Central memory CD8-positive, alpha-beta T cell (primary cell): ENCODE results near the gene NPHP1.
"Not testable (repeated sequence)": the region's sequence is repeated elsewhere in the genome, so short reads cannot be mapped to it uniquely, and the experiment has no call there.

ENCODE experiments used
- ATAC-seq: fragments of 150-1000 bp; cut with Tn5 transposase; replicated peaks from 2 replicates; pipeline ENCODE4 v1.10.0; 2022; ENCODE audit warnings: mild to moderate bottlenecking, moderate FRiP score, moderate number of reproducible peaks; ENCODE audit not compliant: poor library complexity, severe bottlenecking; ENCODE audit errors: extremely low read depth
- DNase-seq, 2 donors: peaks; one replicate each; pipeline ENCODE4 v3.0.0; 2021; ENCODE audit warnings: low spot score in 2 of 2
- H3K27ac Mint-ChIP-seq: one replicate; pipeline ENCODE4 v1.8.0; 2022; ENCODE audit warnings: low read depth, mild to moderate bottlenecking, moderate library complexity, mixed read lengths
- H3K27me3 Mint-ChIP-seq: one replicate; pipeline ENCODE4 v1.8.0; 2022; ENCODE audit warnings: mixed read lengths
- H3K36me3 Mint-ChIP-seq: one replicate; pipeline ENCODE4 v1.8.0; 2022; ENCODE audit warnings: mild to moderate bottlenecking, moderate library complexity, mixed read lengths; ENCODE audit not compliant: insufficient read depth
- H3K4me1 Mint-ChIP-seq: one replicate; pipeline ENCODE4 v1.8.0; 2022; ENCODE audit warnings: mixed read lengths
- H3K4me3 Mint-ChIP-seq: one replicate; pipeline ENCODE4 v1.8.0; 2022; ENCODE audit warnings: mild to moderate bottlenecking, moderate library complexity, mixed read lengths
- H3K9me3 Mint-ChIP-seq: one replicate; pipeline ENCODE4 v1.8.0; 2022; ENCODE audit warnings: mixed read lengths

Gene NPHP1

DNA sequence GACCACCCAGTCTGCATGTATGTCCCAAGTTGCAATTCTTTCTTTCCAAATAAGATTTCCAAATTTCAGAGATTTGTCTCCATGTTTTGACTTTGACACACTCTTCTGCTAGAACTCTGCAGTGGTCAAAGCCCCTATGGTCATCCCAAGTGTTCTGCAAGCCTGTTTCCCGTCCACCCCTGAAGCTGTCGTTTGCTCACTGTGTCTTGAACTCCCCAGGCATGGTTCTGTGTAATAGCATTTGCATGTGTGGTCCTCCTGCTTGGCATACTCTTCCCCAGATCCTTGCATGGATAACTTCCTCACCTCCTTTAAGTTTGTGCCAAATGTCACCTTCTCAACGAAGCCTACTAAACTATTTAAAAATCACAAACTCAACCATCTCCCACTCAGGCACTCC, 11.4 kb upstream of the NPHP1 start:
- peaks cover 57% of the 10 kb centered on the region for H3K27me3 Mint-ChIP-seq
- no peak overlapping the region for H3K27ac Mint-ChIP-seq
- DNase-seq (no peak), ATAC-seq (no peak)
- no peaks in the 10 kb centered on the region for H3K9me3 Mint-ChIP-seq
- peaks cover 9% of the 10 kb centered on the region for H3K36me3 Mint-ChIP-seq
- H3K4me3 Mint-ChIP-seq: no peak overlapping the region
- H3K4me1 Mint-ChIP-seq: peaks cover 10% of the 10 kb centered on the region

GRCh38 chr2:110215566-110216158, 10.8 kb upstream of the NPHP1 start:
- peaks cover 57% of the 10 kb centered on the region for H3K27me3 Mint-ChIP-seq

GRCh38 chr2:110215091-110215490, 10.3 kb upstream of the NPHP1 start:
- Mint-ChIP-seq H3K36me3 (peaks cover 12% of the 10 kb centered on the region), H3K9me3 (no peaks in the 10 kb centered on the region), H3K4me3 (no peak overlapping the region), H3K27ac (no peak overlapping the region), H3K4me1 (peaks cover 10% of the 10 kb centered on the region), H3K27me3 (peaks cover 56% of the 10 kb centered on the region)
- no peak for ATAC-seq
- no peak for DNase-seq

More at GRCh38 chr2:110215566-110216158, 10.8 kb upstream of the NPHP1 start:
- H3K4me3 Mint-ChIP-seq: no peak overlapping the region
- H3K27ac Mint-ChIP-seq: no peak overlapping the region
- peaks cover 10% of the 10 kb centered on the region for H3K36me3 Mint-ChIP-seq
- ATAC-seq: no peak
- no peak for DNase-seq
- peaks cover 10% of the 10 kb centered on the region for H3K4me1 Mint-ChIP-seq
- no peaks in the 10 kb centered on the region for H3K9me3 Mint-ChIP-seq

- not testable (repeated sequence) for H3K4me3 Mint-ChIP-seq, DNase-seq, H3K9me3 Mint-ChIP-seq, H3K27ac Mint-ChIP-seq, ATAC-seq
- Mint-ChIP-seq H3K27me3 (peaks cover 40% of the 10 kb centered on the region), H3K4me1 (peaks cover 23% of the 10 kb centered on the region), H3K36me3 (peaks cover 16% of the 10 kb centered on the region)
Measured at GRCh38 chr2:110213522-110213921, 8.7 kb upstream of the NPHP1 start.

DNA sequence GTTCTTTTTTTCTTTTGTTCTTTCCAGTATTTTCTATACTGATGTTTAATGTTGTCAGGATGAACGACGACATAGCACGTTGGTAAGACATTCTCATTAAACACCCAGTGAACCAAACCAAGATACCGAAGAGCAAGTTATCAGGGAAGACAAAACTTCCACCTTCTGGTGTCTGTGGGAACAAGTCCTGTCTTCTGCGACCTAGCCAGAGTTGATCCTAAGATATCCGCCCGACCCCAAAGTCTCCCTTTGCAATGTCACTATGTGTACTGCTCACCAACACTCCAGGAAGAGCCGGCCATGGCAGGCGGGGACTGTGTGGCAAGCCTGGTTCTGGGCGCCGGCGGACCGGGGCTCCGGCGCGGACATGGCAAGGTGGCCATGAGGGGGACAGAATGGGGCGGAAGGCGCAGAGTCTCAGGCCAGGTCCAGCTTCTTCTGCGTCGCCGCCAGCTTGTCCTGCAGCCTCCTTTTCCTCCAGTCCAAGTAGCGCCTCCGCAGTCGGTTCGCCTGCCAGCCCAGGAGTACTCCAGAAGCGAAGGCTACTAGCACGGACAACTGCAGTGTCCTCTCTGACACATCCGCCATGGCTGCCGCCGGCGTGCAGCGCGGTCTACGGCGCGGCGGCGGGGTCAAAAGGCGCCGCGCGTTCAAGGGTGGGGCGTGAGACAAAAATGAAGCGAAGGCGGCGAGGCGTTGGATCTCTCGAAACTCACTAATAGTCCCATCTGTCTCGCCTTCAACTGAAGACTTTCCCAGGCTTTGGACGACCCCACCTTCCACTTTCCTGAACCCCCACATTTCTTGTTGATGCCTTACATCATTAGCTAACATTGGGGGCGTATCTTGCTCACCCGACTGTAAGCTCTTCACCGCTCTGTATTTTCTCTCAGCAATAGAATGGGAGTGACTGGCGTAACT, 7.4 kb upstream of the NPHP1 start, which contains the start of gene MTLN:
Gene MTLN, minus strand, starts transcription at position 610 of the 921 bp plus-strand sequence. Its CDS starts 22 bp downstream, at position 588.
- DNase-seq (peak; percentile 50 to 53), ATAC-seq (peak; percentile 86)
- H3K4me1 Mint-ChIP-seq: peaks cover 23% of the 10 kb centered on the region
- H3K9me3 Mint-ChIP-seq: no peaks in the 10 kb centered on the region
- H3K27me3 Mint-ChIP-seq: peaks cover 29% of the 10 kb centered on the region
- peak within 1 kb of the TSS; percentile 89 for H3K4me3 Mint-ChIP-seq
- peak within 1 kb of the TSS; percentile 88 for H3K27ac Mint-ChIP-seq
- peaks cover 17% of the 10 kb centered on the region for H3K36me3 Mint-ChIP-seq

DNA sequence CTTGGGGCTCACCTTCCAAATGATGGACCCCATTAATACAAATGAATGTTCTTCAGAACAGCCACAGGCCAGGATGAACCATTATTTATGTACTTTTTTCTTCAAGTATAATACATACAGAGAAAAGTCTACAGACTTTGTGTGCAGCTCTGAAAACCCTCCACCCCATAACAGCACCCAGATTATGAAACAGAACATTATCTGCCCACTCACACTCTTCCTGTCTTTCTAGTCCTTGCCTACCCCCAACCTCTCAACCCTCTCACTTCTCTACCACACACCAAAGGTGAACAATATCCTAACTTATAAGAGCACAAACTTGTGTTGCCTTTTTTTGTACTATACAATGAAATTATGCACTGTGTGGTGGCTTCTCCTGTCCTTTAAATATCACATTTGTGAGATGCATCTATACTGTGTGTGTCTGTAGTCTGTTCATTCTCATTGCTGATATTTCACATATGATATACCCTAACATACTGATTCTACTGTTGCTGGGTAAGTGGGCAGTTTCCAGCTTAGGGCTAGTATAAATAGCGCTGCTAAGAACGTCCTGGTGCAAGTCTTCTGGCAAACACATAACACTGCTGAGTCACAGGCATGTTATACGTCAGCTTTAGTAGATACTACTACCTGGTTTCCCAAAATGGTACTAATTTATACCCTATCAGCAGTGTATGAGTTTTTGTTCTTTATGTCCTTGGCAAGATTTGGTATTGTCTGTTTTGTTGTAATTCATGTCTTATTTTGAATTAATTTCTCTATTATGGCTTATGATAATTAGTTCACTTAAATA, 1.0 kb upstream of the NPHP1 start:
- peaks cover 26% of the 10 kb centered on the region for H3K36me3 Mint-ChIP-seq
- H3K27ac Mint-ChIP-seq: peak overlapping the region; percentile 90
- peaks cover 31% of the 10 kb centered on the region for H3K4me1 Mint-ChIP-seq
- H3K9me3 Mint-ChIP-seq: no peaks in the 10 kb centered on the region
- no peak for ATAC-seq
- no peaks in the 10 kb centered on the region for H3K27me3 Mint-ChIP-seq
- DNase-seq: no peak
- peak overlapping the region; percentile 85 for H3K4me3 Mint-ChIP-seq

DNA sequence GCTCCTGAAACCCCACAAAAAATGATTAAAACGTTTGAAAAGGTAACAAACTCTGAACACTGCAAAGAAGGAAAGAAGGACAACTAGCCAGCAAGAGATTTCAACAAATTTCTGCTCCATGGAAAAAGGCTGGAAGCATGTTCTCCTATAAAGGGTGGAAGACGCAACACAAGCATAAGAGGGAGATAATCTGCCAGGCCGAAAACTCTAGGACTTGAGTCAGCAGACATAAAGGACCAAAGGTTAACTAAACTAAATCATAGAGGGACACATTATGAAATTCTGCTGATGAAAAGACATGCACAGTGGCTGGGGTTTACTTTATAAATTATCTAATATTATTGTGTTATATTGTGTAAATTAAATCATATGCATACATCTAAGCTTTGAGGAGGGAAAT, 6.8 kb downstream of the NPHP1 start:
- Mint-ChIP-seq H3K27ac (no peak overlapping the region), H3K4me3 (no peak overlapping the region), H3K9me3 (no peaks in the 10 kb centered on the region), H3K36me3 (no peaks in the 10 kb centered on the region), H3K4me1 (no peaks in the 10 kb centered on the region), H3K27me3 (peaks cover 25% of the 10 kb centered on the region)
- no peak for ATAC-seq
- DNase-seq: no peak

DNA sequence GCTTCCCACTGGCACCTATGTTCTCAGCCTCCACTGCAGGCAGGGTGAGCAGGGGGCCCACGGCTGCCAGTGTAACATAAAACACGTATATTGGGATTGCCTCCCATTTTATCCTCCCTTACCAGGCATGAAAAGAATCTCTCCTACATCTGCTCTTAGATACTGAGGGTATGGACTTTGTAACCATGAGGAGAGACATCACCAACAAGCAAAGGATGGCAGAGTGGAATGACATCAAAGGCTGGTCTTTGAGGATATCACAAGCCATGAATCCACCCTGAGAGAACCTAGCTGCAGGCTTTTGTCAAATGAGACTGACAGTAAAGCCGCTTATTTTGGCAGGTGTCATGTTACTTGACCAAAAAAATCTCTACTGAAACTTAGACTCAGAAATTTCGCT, 7.4 kb downstream of the NPHP1 start:
- no peaks in the 10 kb centered on the region for H3K4me1 Mint-ChIP-seq
- H3K36me3 Mint-ChIP-seq: no peaks in the 10 kb centered on the region
- no peak overlapping the region for H3K27ac Mint-ChIP-seq
- no peak for DNase-seq
- no peaks in the 10 kb centered on the region for H3K9me3 Mint-ChIP-seq
- no peak overlapping the region for H3K4me3 Mint-ChIP-seq
- ATAC-seq: no peak
- H3K27me3 Mint-ChIP-seq: peaks cover 30% of the 10 kb centered on the region

GRCh38 chr2:110190169-110190568, 14.6 kb downstream of the NPHP1 start:
- H3K4me1 Mint-ChIP-seq, H3K9me3 Mint-ChIP-seq, DNase-seq, H3K27ac Mint-ChIP-seq, ATAC-seq, H3K36me3 Mint-ChIP-seq, H3K4me3 Mint-ChIP-seq: not testable (repeated sequence)
- peaks cover 68% of the 10 kb centered on the region for H3K27me3 Mint-ChIP-seq

DNA sequence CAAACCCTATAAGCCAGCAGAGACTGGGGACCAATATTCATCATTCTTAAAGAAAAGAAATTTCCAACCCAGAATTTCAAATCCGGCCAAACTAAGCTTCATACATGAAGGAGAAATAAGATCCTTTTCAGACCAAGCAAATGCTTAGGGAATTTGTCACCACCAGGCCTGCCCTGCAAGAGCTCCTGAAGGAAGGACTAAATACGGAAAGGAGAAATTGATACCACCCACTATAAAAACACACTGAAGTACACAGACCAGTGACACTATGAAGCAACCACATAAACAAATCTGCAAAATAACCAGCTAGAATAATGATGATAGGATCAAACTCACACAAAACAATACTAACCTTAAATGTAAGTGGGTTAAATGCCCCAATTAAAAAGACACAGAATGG, 22.4 kb downstream of the NPHP1 start:
- H3K27me3 Mint-ChIP-seq: peaks cover 70% of the 10 kb centered on the region
- H3K4me3 Mint-ChIP-seq: no peak overlapping the region
- no peak for DNase-seq
- H3K36me3 Mint-ChIP-seq: no peaks in the 10 kb centered on the region
- H3K9me3 Mint-ChIP-seq: peaks cover 17% of the 10 kb centered on the region
- no peak overlapping the region for H3K27ac Mint-ChIP-seq
- no peak for ATAC-seq
- H3K4me1 Mint-ChIP-seq: no peaks in the 10 kb centered on the region

DNA sequence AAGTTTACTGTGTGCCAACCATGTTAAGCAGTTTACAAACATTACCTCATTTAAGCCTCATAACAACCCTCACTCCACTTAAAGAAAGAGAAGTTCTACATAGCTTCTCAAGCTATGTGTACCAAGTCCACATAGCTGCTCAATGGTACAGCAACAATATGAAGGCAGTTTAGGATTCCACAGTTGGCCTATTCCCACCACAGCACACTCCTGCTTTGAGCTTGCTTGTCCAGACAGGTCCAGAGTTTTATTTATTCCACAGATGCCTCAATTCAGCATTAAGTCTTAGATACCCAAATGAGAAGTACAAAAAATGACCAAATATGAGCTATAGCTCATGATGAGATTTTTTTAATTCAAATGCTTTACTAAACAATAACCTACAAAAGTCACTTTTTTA, 24.8 kb downstream of the NPHP1 start:
- ATAC-seq: no peak
- DNase-seq: no peak
- Mint-ChIP-seq H3K27ac (no peak overlapping the region), H3K9me3 (peaks cover 13% of the 10 kb centered on the region), H3K4me3 (no peak overlapping the region), H3K27me3 (peaks cover 72% of the 10 kb centered on the region), H3K4me1 (no peaks in the 10 kb centered on the region), H3K36me3 (no peaks in the 10 kb centered on the region)

- no peaks in the 10 kb centered on the region for H3K36me3 Mint-ChIP-seq
- no peaks in the 10 kb centered on the region for H3K9me3 Mint-ChIP-seq
- H3K4me1 Mint-ChIP-seq: peaks cover 6% of the 10 kb centered on the region
- ATAC-seq: no peak
- H3K4me3 Mint-ChIP-seq: no peak overlapping the region
- peaks cover 25% of the 10 kb centered on the region for H3K27me3 Mint-ChIP-seq
- H3K27ac Mint-ChIP-seq: no peak overlapping the region
- DNase-seq: no peak
Measured at GRCh38 chr2:110173523-110173922, 31.3 kb downstream of the NPHP1 start.
